T-helper 2 cell treated with Interferon-gamma antibody and Interleukin-4, amounts not matched to agents 5 μg/mL and 100 μg/mL, for 36 hours (primary cell): Measurements from ENCODE around the gene ADK.
"Not testable (repeated sequence)": the region's sequence is repeated elsewhere in the genome, so short reads cannot be mapped to it uniquely, and the experiment has no call there.

Experiments
- DNase-seq: peaks from one replicate; pipeline ENCODE4 v3.0.0; 2021; ENCODE audit warnings: low spot score
- H3K27ac Mint-ChIP-seq: one replicate; pipeline ENCODE4 v1.8.0; 2021; ENCODE audit warnings: mild to moderate bottlenecking, mixed read lengths
- H3K27me3 Mint-ChIP-seq: one replicate; pipeline ENCODE4 v1.8.0; 2021; ENCODE audit warnings: low read depth, mixed read lengths
- H3K36me3 Mint-ChIP-seq: one replicate; pipeline ENCODE4 v1.8.0; 2021; ENCODE audit warnings: low read depth, mixed read lengths
- H3K4me1 Mint-ChIP-seq: one replicate; pipeline ENCODE4 v1.8.0; 2021; ENCODE audit warnings: low read depth, mixed read lengths
- H3K4me3 Mint-ChIP-seq: one replicate; pipeline ENCODE4 v1.8.0; 2022; ENCODE audit warnings: mild to moderate bottlenecking, moderate library complexity, mixed read lengths
- H3K9me3 Mint-ChIP-seq: one replicate; pipeline ENCODE4 v1.8.0; 2021; ENCODE audit warnings: mixed read lengths

Gene ADK

GRCh38 chr10:74439213-74439612 is 288.2 kb downstream of the ADK start:
- no peaks in the 10 kb centered on the region for H3K27me3 Mint-ChIP-seq
- H3K27ac Mint-ChIP-seq, result no peak overlapping the region
- no peak for DNase-seq
- H3K4me1 Mint-ChIP-seq, result peaks cover 4% of the 10 kb centered on the region
- H3K4me3 Mint-ChIP-seq, result no peak overlapping the region
- no peaks in the 10 kb centered on the region for H3K9me3 Mint-ChIP-seq
- H3K36me3 Mint-ChIP-seq, result peaks cover 2% of the 10 kb centered on the region

- H3K27me3 Mint-ChIP-seq, result no peaks in the 10 kb centered on the region
- no peak for DNase-seq
Observed at GRCh38 chr10:74445493-74445892, 294.5 kb downstream of the ADK start.

GRCh38 chr10:74450602-74451001 is 299.6 kb downstream of the ADK start:
- Mint-ChIP-seq H3K9me3 (no peaks in the 10 kb centered on the region), H3K27ac (no peak overlapping the region)

More at GRCh38 chr10:74445493-74445892, 294.5 kb downstream of the ADK start:
- Mint-ChIP-seq H3K9me3 (no peaks in the 10 kb centered on the region), H3K36me3 (no peaks in the 10 kb centered on the region), H3K27ac (no peak overlapping the region), H3K4me1 (peaks cover 2% of the 10 kb centered on the region), H3K4me3 (no peak overlapping the region)

GRCh38 chr10:74451127-74451829 is 300.3 kb downstream of the ADK start:
- Mint-ChIP-seq H3K36me3 (peaks cover 10% of the 10 kb centered on the region), H3K4me1 (no peaks in the 10 kb centered on the region), H3K4me3 (no peak overlapping the region), H3K27me3 (no peaks in the 10 kb centered on the region), H3K9me3 (peaks cover 5% of the 10 kb centered on the region), H3K27ac (no peak overlapping the region)
- DNase-seq, result no peak

More at GRCh38 chr10:74450602-74451001, 299.6 kb downstream of the ADK start:
- Mint-ChIP-seq H3K4me3 (no peak overlapping the region), H3K27me3 (no peaks in the 10 kb centered on the region), H3K4me1 (no peaks in the 10 kb centered on the region), H3K36me3 (peaks cover 3% of the 10 kb centered on the region)
- no peak for DNase-seq

GRCh38 chr10:74453169-74453568 is 302.1 kb downstream of the ADK start:
- no peaks in the 10 kb centered on the region for H3K27me3 Mint-ChIP-seq
- no peak overlapping the region for H3K4me3 Mint-ChIP-seq
- no peaks in the 10 kb centered on the region for H3K4me1 Mint-ChIP-seq
- peaks cover 18% of the 10 kb centered on the region for H3K36me3 Mint-ChIP-seq
- DNase-seq, result no peak
- H3K9me3 Mint-ChIP-seq, result peaks cover 12% of the 10 kb centered on the region
- no peak overlapping the region for H3K27ac Mint-ChIP-seq

GRCh38 chr10:74457478-74457877 is 306.5 kb downstream of the ADK start:
- H3K36me3 Mint-ChIP-seq, result peaks cover 18% of the 10 kb centered on the region
- not testable (repeated sequence) for H3K27ac Mint-ChIP-seq, DNase-seq, H3K4me3 Mint-ChIP-seq, H3K4me1 Mint-ChIP-seq, H3K27me3 Mint-ChIP-seq
- peaks cover 12% of the 10 kb centered on the region for H3K9me3 Mint-ChIP-seq

GRCh38 chr10:74460812-74461211 is 309.8 kb downstream of the ADK start:
- no peak for DNase-seq
- Mint-ChIP-seq H3K27me3 (no peaks in the 10 kb centered on the region), H3K9me3 (peaks cover 11% of the 10 kb centered on the region), H3K4me1 (peaks cover 2% of the 10 kb centered on the region), H3K27ac (no peak overlapping the region), H3K4me3 (no peak overlapping the region), H3K36me3 (peaks cover 13% of the 10 kb centered on the region)

GRCh38 chr10:74474022-74474713 is 323.1 kb downstream of the ADK start:
- no peaks in the 10 kb centered on the region for H3K9me3 Mint-ChIP-seq
- no peaks in the 10 kb centered on the region for H3K27me3 Mint-ChIP-seq
- H3K27ac Mint-ChIP-seq, result no peak overlapping the region
- H3K36me3 Mint-ChIP-seq, result peaks cover 6% of the 10 kb centered on the region
- H3K4me1 Mint-ChIP-seq, result peaks cover 2% of the 10 kb centered on the region
- no peak overlapping the region for H3K4me3 Mint-ChIP-seq
- no peak for DNase-seq

GRCh38 chr10:74476162-74476706 is 325.2 kb downstream of the ADK start:
- not testable (repeated sequence) for H3K27me3 Mint-ChIP-seq, H3K9me3 Mint-ChIP-seq, H3K4me1 Mint-ChIP-seq, DNase-seq, H3K27ac Mint-ChIP-seq, H3K36me3 Mint-ChIP-seq, H3K4me3 Mint-ChIP-seq

GRCh38 chr10:74480778-74481177 is 329.8 kb downstream of the ADK start:
- DNase-seq, result no peak
- H3K27ac Mint-ChIP-seq, result no peak overlapping the region
- no peaks in the 10 kb centered on the region for H3K27me3 Mint-ChIP-seq
- peaks cover 12% of the 10 kb centered on the region for H3K9me3 Mint-ChIP-seq
- no peak overlapping the region for H3K4me3 Mint-ChIP-seq
- H3K36me3 Mint-ChIP-seq, result peaks cover 19% of the 10 kb centered on the region
- no peaks in the 10 kb centered on the region for H3K4me1 Mint-ChIP-seq

- no peak overlapping the region for H3K27ac Mint-ChIP-seq
- no peaks in the 10 kb centered on the region for H3K4me1 Mint-ChIP-seq
- H3K27me3 Mint-ChIP-seq, result no peaks in the 10 kb centered on the region
- peaks cover 12% of the 10 kb centered on the region for H3K9me3 Mint-ChIP-seq
- DNase-seq, result no peak
- H3K36me3 Mint-ChIP-seq, result peaks cover 19% of the 10 kb centered on the region
- H3K4me3 Mint-ChIP-seq, result no peak overlapping the region
Observed at GRCh38 chr10:74483356-74483755, 332.3 kb downstream of the ADK start.

- H3K27ac Mint-ChIP-seq, result no peak overlapping the region
- peaks cover 19% of the 10 kb centered on the region for H3K36me3 Mint-ChIP-seq
- H3K4me3 Mint-ChIP-seq, result no peak overlapping the region
- DNase-seq, result no peak
- H3K27me3 Mint-ChIP-seq, result no peaks in the 10 kb centered on the region
- H3K9me3 Mint-ChIP-seq, result peaks cover 12% of the 10 kb centered on the region
- H3K4me1 Mint-ChIP-seq, result no peaks in the 10 kb centered on the region
Observed at GRCh38 chr10:74485283-74485682, 334.3 kb downstream of the ADK start.

- no peak for DNase-seq
- H3K9me3 Mint-ChIP-seq, result peaks cover 12% of the 10 kb centered on the region
- H3K4me1 Mint-ChIP-seq, result peaks cover under 1% of the 10 kb centered on the region
- no peaks in the 10 kb centered on the region for H3K27me3 Mint-ChIP-seq
- no peak overlapping the region for H3K27ac Mint-ChIP-seq
- peaks cover 15% of the 10 kb centered on the region for H3K36me3 Mint-ChIP-seq
- H3K4me3 Mint-ChIP-seq, result no peak overlapping the region
Observed at GRCh38 chr10:74486659-74487058, 335.6 kb downstream of the ADK start.

- H3K9me3 Mint-ChIP-seq, result no peaks in the 10 kb centered on the region
- DNase-seq, result no peak
- no peak overlapping the region for H3K4me3 Mint-ChIP-seq
- no peak overlapping the region for H3K27ac Mint-ChIP-seq
- peaks cover 1% of the 10 kb centered on the region for H3K36me3 Mint-ChIP-seq
- H3K27me3 Mint-ChIP-seq, result no peaks in the 10 kb centered on the region
- peaks cover 1% of the 10 kb centered on the region for H3K4me1 Mint-ChIP-seq
Observed at GRCh38 chr10:74488907-74489306, 337.9 kb downstream of the ADK start.
